ENCODE results near the gene HECW1.
"Not testable (repeated sequence)": the region's sequence is repeated elsewhere in the genome, so short reads cannot be mapped to it uniquely, and the experiment has no call there.

HECW1 gene

DNA sequence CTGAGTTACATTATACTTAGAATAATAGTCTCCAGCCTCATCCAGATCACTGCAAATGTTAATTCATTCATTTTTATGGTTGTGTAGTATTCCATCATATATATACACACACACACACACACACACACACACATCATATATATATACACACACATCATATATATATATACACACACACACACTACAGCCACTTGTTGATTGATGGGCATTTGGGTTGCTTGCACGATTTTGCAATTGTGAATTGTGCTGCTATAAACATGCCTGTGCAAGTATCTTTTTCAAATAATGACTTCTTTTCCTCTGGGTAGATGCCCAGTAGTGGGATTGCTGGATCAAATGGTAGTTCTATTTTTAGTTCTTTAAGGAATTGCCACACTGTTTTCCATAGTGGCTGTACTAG is 233.2 kb downstream of the HECW1 start:
- not testable (repeated sequence) for H3K18ac ChIP-seq (ENCODE audit: low read length); H2BK15ac ChIP-seq (replicated peaks; ENCODE audit: low read depth); H3K27ac ChIP-seq (ENCODE audit: low read depth, low read length); H2BK5ac ChIP-seq (ENCODE audit: low read length); H4K8ac ChIP-seq (ENCODE audit: low read depth, low read length); H3K4me2 ChIP-seq (ENCODE audit: low read length); DNase-seq; H2AK5ac ChIP-seq (ENCODE audit: low read length); H3K4me1 ChIP-seq (ENCODE audit: control insufficient read depth, low read depth, low read length); H4K5ac ChIP-seq (ENCODE audit: low read length); H3K27me3 ChIP-seq (ENCODE audit: insufficient read depth, low read length, poor library complexity); H3K9ac ChIP-seq (ENCODE audit: low read length); H2BK120ac ChIP-seq (ENCODE audit: low read depth, low read length); H3K4ac ChIP-seq (ENCODE audit: low read depth, low read length); H3K79me1 ChIP-seq (ENCODE audit: low read length); H3K56ac ChIP-seq (ENCODE audit: low read length); H3K79me2 ChIP-seq (ENCODE audit: control insufficient read depth, insufficient read depth, low read length); H3K23ac ChIP-seq (ENCODE audit: low read length); H3K36me3 ChIP-seq (ENCODE audit: control insufficient read depth, insufficient read depth, low read length); H3K4me3 ChIP-seq (ENCODE audit: low read length)
- WGBS (ENCODE audit: extremely low coverage, insufficient coverage, low lambda C conversion rate): no CpG with 5 or more reads among the region's 1 CpG

DNA sequence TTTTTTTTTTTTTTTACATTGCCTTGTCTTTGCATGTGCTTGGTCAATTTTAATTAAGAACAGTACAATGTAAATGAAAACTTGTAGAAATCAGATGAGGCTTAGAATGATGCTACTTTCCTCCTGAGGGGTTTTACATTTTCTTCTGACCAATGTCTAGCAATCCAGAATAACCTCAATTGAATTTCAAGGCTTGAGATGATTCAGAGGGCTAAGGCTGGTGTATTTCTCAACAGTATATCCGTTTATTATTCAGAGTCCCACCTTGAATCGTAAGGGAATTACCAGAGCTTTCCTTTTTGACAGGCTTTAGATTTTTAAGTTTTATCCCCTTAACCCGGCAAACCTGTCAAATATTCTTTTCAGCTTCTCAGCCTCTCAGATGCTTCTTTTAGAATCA is 239.2 kb downstream of the HECW1 start:
- Histone ChIP-seq H3K27ac (ENCODE audit: low read depth, low read length) (no peak overlapping the region), H3K36me3 (ENCODE audit: control insufficient read depth, insufficient read depth, low read length) (no peaks in the 10 kb centered on the region), H2BK15ac (replicated peaks; ENCODE audit: low read depth) (no peak overlapping the region), H3K27me3 (ENCODE audit: insufficient read depth, low read length, poor library complexity) (no peaks in the 10 kb centered on the region), H3K4me1 (ENCODE audit: control insufficient read depth, low read depth, low read length) (no peaks in the 10 kb centered on the region), H2BK120ac (ENCODE audit: low read depth, low read length) (no peak overlapping the region), H4K5ac (ENCODE audit: low read length) (no peak overlapping the region), H3K9ac (ENCODE audit: low read length) (no peak overlapping the region), H3K4me3 (ENCODE audit: low read length) (no peak overlapping the region), H3K56ac (ENCODE audit: low read length) (no peak overlapping the region), H2BK5ac (ENCODE audit: low read length) (no peak overlapping the region), H3K18ac (ENCODE audit: low read length) (no peak overlapping the region), H3K79me2 (ENCODE audit: control insufficient read depth, insufficient read depth, low read length) (no peaks in the 10 kb centered on the region), H3K79me1 (ENCODE audit: low read length) (no peaks in the 10 kb centered on the region), H4K8ac (ENCODE audit: low read depth, low read length) (no peak overlapping the region), H2AK5ac (ENCODE audit: low read length) (no peak overlapping the region), H3K23ac (ENCODE audit: low read length) (no peak overlapping the region), H3K4ac (ENCODE audit: low read depth, low read length) (no peak overlapping the region), H3K4me2 (ENCODE audit: low read length) (no peak overlapping the region)
- no CpG with 5 or more reads among the region's 3 CpGs for WGBS (ENCODE audit: extremely low coverage, insufficient coverage, low lambda C conversion rate)
- DNase-seq: no peak

DNA sequence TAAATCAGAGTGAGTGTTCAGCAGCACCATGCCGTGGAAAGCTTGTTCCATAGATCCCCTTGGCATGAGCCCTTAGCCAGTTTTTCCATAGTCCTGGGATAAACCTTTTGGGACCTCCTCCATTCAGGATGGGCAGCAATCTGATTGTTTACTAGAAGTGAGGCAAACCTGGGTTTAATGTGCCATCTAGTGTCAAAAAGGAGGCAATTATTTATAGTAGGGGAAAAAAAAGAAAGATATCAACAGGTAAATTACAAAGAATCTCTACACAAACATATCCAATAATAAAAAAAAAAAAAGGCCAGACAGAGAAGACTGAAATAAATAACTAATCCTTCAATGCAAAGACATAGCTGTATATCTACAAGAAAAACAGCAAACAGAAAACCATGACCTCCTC is 241.5 kb downstream of the HECW1 start:
- no peak overlapping the region for H3K56ac ChIP-seq (ENCODE audit: low read length)
- H3K27ac ChIP-seq (ENCODE audit: low read depth, low read length): no peak overlapping the region
- H4K8ac ChIP-seq (ENCODE audit: low read depth, low read length): no peak overlapping the region
- no peak overlapping the region for H2BK120ac ChIP-seq (ENCODE audit: low read depth, low read length)
- no peak overlapping the region for H4K5ac ChIP-seq (ENCODE audit: low read length)
- no peak overlapping the region for H2AK5ac ChIP-seq (ENCODE audit: low read length)
- no peak overlapping the region for H2BK5ac ChIP-seq (ENCODE audit: low read length)
- no peak overlapping the region for H2BK15ac ChIP-seq (replicated peaks; ENCODE audit: low read depth)
- H3K23ac ChIP-seq (ENCODE audit: low read length): no peak overlapping the region
- no CpG with 5 or more reads among the region's 1 CpG for WGBS (ENCODE audit: extremely low coverage, insufficient coverage, low lambda C conversion rate)
- peak; percentile 44 for DNase-seq
- no peak overlapping the region for H3K9ac ChIP-seq (ENCODE audit: low read length)
- no peak overlapping the region for H3K4me2 ChIP-seq (ENCODE audit: low read length)
- no peak overlapping the region for H3K4me3 ChIP-seq (ENCODE audit: low read length)
- no peaks in the 10 kb centered on the region for H3K79me1 ChIP-seq (ENCODE audit: low read length)
- H3K36me3 ChIP-seq (ENCODE audit: control insufficient read depth, insufficient read depth, low read length): no peaks in the 10 kb centered on the region
- H3K79me2 ChIP-seq (ENCODE audit: control insufficient read depth, insufficient read depth, low read length): no peaks in the 10 kb centered on the region
- H3K27me3 ChIP-seq (ENCODE audit: insufficient read depth, low read length, poor library complexity): no peaks in the 10 kb centered on the region
- H3K4ac ChIP-seq (ENCODE audit: low read depth, low read length): no peak overlapping the region
- H3K4me1 ChIP-seq (ENCODE audit: control insufficient read depth, low read depth, low read length): no peaks in the 10 kb centered on the region
- no peak overlapping the region for H3K18ac ChIP-seq (ENCODE audit: low read length)

DNA sequence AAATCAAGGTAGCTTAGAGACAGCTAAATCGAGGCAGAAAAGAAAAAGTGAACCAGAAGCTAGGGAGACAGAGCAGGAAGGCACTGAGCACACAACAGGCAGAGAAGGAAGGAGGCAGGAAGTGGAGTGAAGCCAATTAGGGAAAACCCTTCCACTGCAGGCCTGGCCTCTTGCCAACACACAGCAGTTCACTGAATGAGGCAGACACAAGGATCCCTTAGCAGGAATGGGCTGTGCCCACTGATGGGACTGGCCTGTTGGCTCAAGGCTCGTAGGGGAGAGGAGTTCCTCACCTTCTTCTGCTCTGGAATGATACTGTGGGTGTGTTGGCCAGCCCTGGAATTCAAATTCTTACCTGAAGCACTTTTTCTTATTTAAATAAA is 250.2 kb downstream of the HECW1 start:
- H3K79me1 ChIP-seq (ENCODE audit: low read length): no peaks in the 10 kb centered on the region
- no peak overlapping the region for H3K27ac ChIP-seq (ENCODE audit: low read depth, low read length)
- no peak overlapping the region for H4K5ac ChIP-seq (ENCODE audit: low read length)
- no peak overlapping the region for H3K4me3 ChIP-seq (ENCODE audit: low read length)
- H2BK5ac ChIP-seq (ENCODE audit: low read length): no peak overlapping the region
- no peak overlapping the region for H3K4ac ChIP-seq (ENCODE audit: low read depth, low read length)
- no CpG with 5 or more reads among the region's 2 CpGs for WGBS (ENCODE audit: extremely low coverage, insufficient coverage, low lambda C conversion rate)
- H4K8ac ChIP-seq (ENCODE audit: low read depth, low read length): no peak overlapping the region
- H3K4me1 ChIP-seq (ENCODE audit: control insufficient read depth, low read depth, low read length): no peaks in the 10 kb centered on the region
- peak; percentile 16 for DNase-seq
- no peak overlapping the region for H3K23ac ChIP-seq (ENCODE audit: low read length)
- H3K36me3 ChIP-seq (ENCODE audit: control insufficient read depth, insufficient read depth, low read length): no peaks in the 10 kb centered on the region
- no peak overlapping the region for H3K9ac ChIP-seq (ENCODE audit: low read length)
- H2AK5ac ChIP-seq (ENCODE audit: low read length): no peak overlapping the region
- H3K4me2 ChIP-seq (ENCODE audit: low read length): no peak overlapping the region
- no peak overlapping the region for H2BK120ac ChIP-seq (ENCODE audit: low read depth, low read length)
- H3K56ac ChIP-seq (ENCODE audit: low read length): no peak overlapping the region
- H3K27me3 ChIP-seq (ENCODE audit: insufficient read depth, low read length, poor library complexity): no peaks in the 10 kb centered on the region
- no peak overlapping the region for H3K18ac ChIP-seq (ENCODE audit: low read length)
- no peak overlapping the region for H2BK15ac ChIP-seq (replicated peaks; ENCODE audit: low read depth)
- H3K79me2 ChIP-seq (ENCODE audit: control insufficient read depth, insufficient read depth, low read length): no peaks in the 10 kb centered on the region

DNA sequence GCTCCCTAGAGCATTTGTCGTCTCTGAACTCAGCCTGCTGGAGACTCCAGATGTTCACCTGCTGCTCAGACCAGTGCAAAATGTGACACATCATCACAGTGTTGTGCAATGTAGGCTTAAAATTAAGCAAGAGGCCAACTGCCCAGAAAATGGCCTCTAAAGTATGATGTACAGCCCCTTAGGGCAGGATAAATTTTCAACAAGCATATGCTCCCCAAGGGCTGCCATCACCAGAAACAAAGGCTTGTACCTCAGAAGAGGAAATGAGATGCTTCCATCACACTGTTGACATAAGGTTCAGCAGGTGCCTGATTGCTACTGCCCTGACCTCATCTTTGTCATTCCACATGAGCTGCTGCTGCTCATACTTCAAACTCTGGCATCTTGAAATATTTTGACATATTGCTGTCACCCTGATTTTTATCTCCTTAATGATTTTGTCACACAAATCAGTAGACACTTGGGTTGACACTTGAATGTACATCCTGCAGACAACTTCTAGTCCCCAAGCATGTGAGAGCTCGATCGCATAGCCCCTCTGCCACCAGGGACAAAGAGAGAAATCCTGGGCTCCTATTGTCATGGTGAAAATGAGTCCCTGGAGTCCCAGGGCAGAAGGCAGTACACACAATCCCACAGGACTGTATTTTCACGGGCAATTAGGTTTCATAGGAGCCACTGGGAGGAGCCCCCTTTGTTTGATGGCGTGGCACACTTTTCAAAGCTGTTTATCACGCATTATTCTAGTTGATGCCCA is 250.8 kb downstream of the HECW1 start:
- H3K18ac ChIP-seq (ENCODE audit: low read length): no peak overlapping the region
- H4K5ac ChIP-seq (ENCODE audit: low read length): no peak overlapping the region
- DNase-seq: no peak
- no peak overlapping the region for H4K8ac ChIP-seq (ENCODE audit: low read depth, low read length)
- no peaks in the 10 kb centered on the region for H3K79me2 ChIP-seq (ENCODE audit: control insufficient read depth, insufficient read depth, low read length)
- H3K79me1 ChIP-seq (ENCODE audit: low read length): no peaks in the 10 kb centered on the region
- H3K9ac ChIP-seq (ENCODE audit: low read length): no peak overlapping the region
- no peak overlapping the region for H3K4me3 ChIP-seq (ENCODE audit: low read length)
- H3K56ac ChIP-seq (ENCODE audit: low read length): no peak overlapping the region
- no peaks in the 10 kb centered on the region for H3K4me1 ChIP-seq (ENCODE audit: control insufficient read depth, low read depth, low read length)
- no peak overlapping the region for H2BK120ac ChIP-seq (ENCODE audit: low read depth, low read length)
- no peak overlapping the region for H2AK5ac ChIP-seq (ENCODE audit: low read length)
- no peak overlapping the region for H2BK15ac ChIP-seq (replicated peaks; ENCODE audit: low read depth)
- WGBS (ENCODE audit: extremely low coverage, insufficient coverage, low lambda C conversion rate): no CpG with 5 or more reads among the region's 6 CpGs
- H3K27ac ChIP-seq (ENCODE audit: low read depth, low read length): no peak overlapping the region
- no peaks in the 10 kb centered on the region for H3K27me3 ChIP-seq (ENCODE audit: insufficient read depth, low read length, poor library complexity)
- no peaks in the 10 kb centered on the region for H3K36me3 ChIP-seq (ENCODE audit: control insufficient read depth, insufficient read depth, low read length)
- H3K4me2 ChIP-seq (ENCODE audit: low read length): no peak overlapping the region
- H2BK5ac ChIP-seq (ENCODE audit: low read length): no peak overlapping the region
- no peak overlapping the region for H3K4ac ChIP-seq (ENCODE audit: low read depth, low read length)
- no peak overlapping the region for H3K23ac ChIP-seq (ENCODE audit: low read length)

DNA sequence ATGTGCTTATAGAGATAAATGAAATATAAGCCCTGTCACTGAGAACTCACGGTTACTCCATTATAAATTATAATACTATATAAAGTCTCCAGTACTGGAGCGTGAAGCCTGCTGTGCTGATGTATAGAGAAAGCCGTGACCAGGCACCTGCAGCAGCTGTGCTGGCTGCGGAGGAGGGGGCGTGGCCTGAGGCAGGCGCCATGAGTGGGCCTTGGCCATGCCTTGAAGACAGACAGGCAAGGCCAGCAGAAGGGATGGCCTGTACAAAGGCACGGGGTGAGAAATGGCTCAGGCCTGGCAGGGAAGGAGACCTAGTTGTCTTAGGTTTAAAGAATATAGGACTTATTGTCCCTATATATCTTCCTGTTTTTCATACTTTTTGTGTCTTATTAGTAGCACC is 251.9 kb downstream of the HECW1 start:
- no peaks in the 10 kb centered on the region for H3K79me1 ChIP-seq (ENCODE audit: low read length)
- H2BK15ac ChIP-seq (replicated peaks; ENCODE audit: low read depth): no peak overlapping the region
- H3K4me1 ChIP-seq (ENCODE audit: control insufficient read depth, low read depth, low read length): no peaks in the 10 kb centered on the region
- H3K27me3 ChIP-seq (ENCODE audit: insufficient read depth, low read length, poor library complexity): no peaks in the 10 kb centered on the region
- H3K79me2 ChIP-seq (ENCODE audit: control insufficient read depth, insufficient read depth, low read length): no peaks in the 10 kb centered on the region
- no peak overlapping the region for H3K23ac ChIP-seq (ENCODE audit: low read length)
- no peaks in the 10 kb centered on the region for H3K36me3 ChIP-seq (ENCODE audit: control insufficient read depth, insufficient read depth, low read length)
- no peak overlapping the region for H2AK5ac ChIP-seq (ENCODE audit: low read length)
- no peak overlapping the region for H3K27ac ChIP-seq (ENCODE audit: low read depth, low read length)
- no peak overlapping the region for H3K4ac ChIP-seq (ENCODE audit: low read depth, low read length)
- no peak overlapping the region for H2BK5ac ChIP-seq (ENCODE audit: low read length)
- WGBS (ENCODE audit: extremely low coverage, insufficient coverage, low lambda C conversion rate): no CpG with 5 or more reads among the region's 7 CpGs
- no peak overlapping the region for H4K5ac ChIP-seq (ENCODE audit: low read length)
- no peak overlapping the region for H3K4me2 ChIP-seq (ENCODE audit: low read length)
- H2BK120ac ChIP-seq (ENCODE audit: low read depth, low read length): no peak overlapping the region
- no peak overlapping the region for H3K56ac ChIP-seq (ENCODE audit: low read length)
- no peak overlapping the region for H3K4me3 ChIP-seq (ENCODE audit: low read length)
- H3K18ac ChIP-seq (ENCODE audit: low read length): no peak overlapping the region
- no peak overlapping the region for H3K9ac ChIP-seq (ENCODE audit: low read length)
- DNase-seq: no peak
- H4K8ac ChIP-seq (ENCODE audit: low read depth, low read length): no peak overlapping the region

All from mesendoderm (in vitro differentiated cells).